Measurements from ENCODE around the gene KIAA1586.

DNA sequence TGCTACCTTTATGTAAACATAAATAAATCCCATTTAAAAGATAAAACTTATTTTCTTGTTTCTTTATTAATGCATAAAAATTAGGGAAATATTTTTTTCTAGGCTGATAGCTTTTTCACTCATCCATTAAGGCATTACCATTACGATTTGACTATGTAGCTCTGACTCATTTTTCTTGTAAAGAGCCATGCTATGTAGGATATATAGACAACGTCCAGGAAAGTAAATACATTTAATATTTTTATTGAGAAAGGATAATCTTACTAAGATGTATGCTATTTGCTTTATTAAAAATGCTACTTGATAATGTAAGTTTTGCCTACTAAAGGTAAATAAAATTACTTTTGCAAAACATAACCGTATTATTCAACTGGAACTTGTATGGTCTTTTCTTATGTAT is 19.2 kb upstream of the KIAA1586 start:
- TF ChIP-seq TAF1 (IDR thresholded peaks at IDR 0.05; ENCODE audit: borderline replicate concordance, low read depth, low read length) (no peak), POLR2A (IDR thresholded peaks at IDR 0.05; ENCODE audit: low read depth, low read length) (no peak), POLR2AphosphoS5 (IDR thresholded peaks at IDR 0.05; ENCODE audit: low read depth, low read length) (no peak)
